Upper lobe of left lung (tissue), 6 donors: ENCODE results near the gene GADL1. TPM values are rescaled to one million over a fixed set of nuclear protein-coding genes. Genes with fewer than 3 reads are reported as not detected.
A peak's percentile ranks its signal among the peaks of the same experiment; 100 is the strongest.

ENCODE experiments used
- ATAC-seq, 2 donors: fragments of 200-7000 bp; cut with Tn5 transposase; one replicate each; pipeline ENCODE4 v1.9.1; 2022; ENCODE audit warnings: mild to moderate bottlenecking in 2 of 2, moderate library complexity in 2 of 2; ENCODE audit not compliant: low FRiP score in 2 of 2
- DNase-seq, 2 donors: peaks; one replicate each; pipeline ENCODE4 v3.0.0-alpha.2; 2019 to 2020
- H3K27ac ChIP-seq, 4 donors: fragments of 200-600 bp; sonication (generic); one replicate each; pipeline ENCODE4 v1.5.1; 2016 to 2019
- H3K27me3 ChIP-seq, 4 donors: fragments of 200-600 bp; sonication (generic); one replicate each; pipeline ENCODE4 v1.5.1; 2017 to 2019
- H3K36me3 ChIP-seq, 4 donors: fragments of 200-600 bp; sonication (generic); one replicate each; pipeline ENCODE4 v1.5.1; 2016 to 2019
- H3K4me1 ChIP-seq, 4 donors: fragments of 200-600 bp; sonication (generic); one replicate each; pipeline ENCODE4 v1.5.1; 2018 to 2019
- H3K4me3 ChIP-seq, 4 donors: fragments of 200-600 bp; sonication (generic); one replicate each; pipeline ENCODE4 v1.5.1; 2017 to 2019; ENCODE audit warnings: mild to moderate bottlenecking in 2 of 4, moderate library complexity in 1 of 4
- H3K9me3 ChIP-seq, 4 donors: fragments of 200-600 bp; sonication (generic); one replicate each; pipeline ENCODE4 v1.5.1; 2018 to 2019
- CTCF ChIP-seq, 6 experiments: fragments of 450-650 bp in 4 of 6; fragments of 200-600 bp in 2 of 6; sonication (generic) in 2 of 6; IDR thresholded peaks; one replicate each; pipeline ENCODE4 v1.5.1; 2016 to 2019; ENCODE audit warnings: antibody characterized with exemption in 6 of 6
- EP300 ChIP-seq, 4 donors: sonication (generic); formaldehyde crosslinking; IDR thresholded peaks; one replicate each; pipeline ENCODE4 v1.5.1; 2017; ENCODE audit warnings: antibody characterized with exemption in 4 of 4, control low read depth in 2 of 4
- POLR2A ChIP-seq, 4 donors: fragments of 450-650 bp; IDR thresholded peaks; one replicate each; pipeline ENCODE4 v1.5.1; 2016 to 2017; ENCODE audit warnings: antibody characterized with exemption in 4 of 4, mild to moderate bottlenecking in 2 of 4
- POLR2AphosphoS5 ChIP-seq, 2 donors: sonication (generic); formaldehyde crosslinking; IDR thresholded peaks; one replicate each; pipeline ENCODE4 v1.5.1; 2017; ENCODE audit warnings: antibody characterized with exemption in 2 of 2
- WGBS, 2 donors: methylation state at CpG; one replicate each; pipeline ENCODE4 v1.1.5; 2017 to 2018; 5-methylcytosine and 5-hydroxymethylcytosine counted together
- total RNA-seq, 6 donors: library from RNA; depleted of rRNA in 4 of 6; stranded (reverse); fragments of >200 nt in 4 of 6; gene quantifications; one replicate each; pipeline versions ENCODE4 v1.1.0 to v1.2.1, GENCODE V29; 2016 to 2021
- donor health status: DM: no; HTN: no; CAD: no; lungs with moderate emphysema.
- donor health status: DM: no; HTN: yes; CAD: no; lungs with severe emphysema.

Gene GADL1
- total RNA-seq, 6 donors from 2014 or later = 0.07 TPM; not detected in 5

- H3K9me3 ChIP-seq = no peaks in the 10 kb centered on the region
- H3K36me3 ChIP-seq = peaks cover 3 to 61% (median 7%) of the 10 kb centered on the region in 4 donors
- H3K4me1 ChIP-seq = peaks cover 76 to 96% (median 90%) of the 10 kb centered on the region in 4 donors
- ATAC-seq = peak in 1 of 2 donors; percentile 35
- no peaks in the 10 kb centered on the region for H3K27me3 ChIP-seq
- 64 to 78% methylated on average over 2 of the region's 2 CpGs for WGBS, 2 donors
- no peak for TF ChIP-seq EP300 (IDR thresholded peaks at IDR 0.05)
- TF ChIP-seq POLR2A (IDR thresholded peaks at IDR 0.05) = no peak
- no peak for TF ChIP-seq POLR2AphosphoS5 (IDR thresholded peaks at IDR 0.05)
- no peak for TF ChIP-seq CTCF (IDR thresholded peaks at IDR 0.05)
- no peak for DNase-seq
- H3K27ac ChIP-seq = peak overlapping the region; percentile 29 to 84 (median 55)
- no peak overlapping the region for H3K4me3 ChIP-seq
Observed at GRCh38 chr3:30685267-30685667, 209.2 kb downstream of the GADL1 start.

- Histone ChIP-seq H3K27ac (peak overlapping the region; percentile 29 to 84 (median 55)), H3K4me3 (no peak overlapping the region), H3K36me3 (peaks cover 3 to 54% (median 9%) of the 10 kb centered on the region in 4 donors), H3K4me1 (peaks cover 78 to 89% (median 85%) of the 10 kb centered on the region in 4 donors), H3K9me3 (no peaks in the 10 kb centered on the region), H3K27me3 (no peaks in the 10 kb centered on the region)
- no peak for ATAC-seq
- 77 to 80% methylated on average over 3 of the region's 3 CpGs for WGBS, 2 donors
- TF ChIP-seq EP300 (IDR thresholded peaks at IDR 0.05) (no peak), CTCF (IDR thresholded peaks at IDR 0.05) (no peak), POLR2A (IDR thresholded peaks at IDR 0.05) (no peak), POLR2AphosphoS5 (IDR thresholded peaks at IDR 0.05) (no peak)
- DNase-seq = no peak
Observed at GRCh38 chr3:30684356-30684755, 210.1 kb downstream of the GADL1 start.

GRCh38 chr3:30683769-30684168 lies 210.7 kb downstream of the GADL1 start:
- no peak overlapping the region for H3K4me3 ChIP-seq
- no peak for DNase-seq
- peak overlapping the region in 3 of 4 donors; percentile 22 to 84 (median 74) for H3K27ac ChIP-seq
- peaks cover 1 to 54% (median 12%) of the 10 kb centered on the region in 4 donors for H3K36me3 ChIP-seq
- H3K9me3 ChIP-seq = no peaks in the 10 kb centered on the region
- no peaks in the 10 kb centered on the region for H3K27me3 ChIP-seq
- WGBS, 2 donors = 67 to 78% methylated on average over 3 of the region's 3 CpGs
- TF ChIP-seq POLR2A (IDR thresholded peaks at IDR 0.05) = no peak
- no peak for TF ChIP-seq CTCF (IDR thresholded peaks at IDR 0.05)
- no peak for TF ChIP-seq POLR2AphosphoS5 (IDR thresholded peaks at IDR 0.05)
- no peak for TF ChIP-seq EP300 (IDR thresholded peaks at IDR 0.05)
- ATAC-seq = no peak
- H3K4me1 ChIP-seq = peaks cover 72 to 84% (median 81%) of the 10 kb centered on the region in 4 donors

GRCh38 chr3:30682434-30683155 lies 211.9 kb downstream of the GADL1 start:
- Histone ChIP-seq H3K36me3 (peaks cover 3 to 53% (median 18%) of the 10 kb centered on the region in 4 donors), H3K9me3 (no peaks in the 10 kb centered on the region), H3K27me3 (no peaks in the 10 kb centered on the region), H3K27ac (peak overlapping the region; percentile 41 to 84 (median 63)), H3K4me3 (no peak overlapping the region), H3K4me1 (peaks cover 64 to 72% (median 70%) of the 10 kb centered on the region in 4 donors)
- DNase-seq (no peak), ATAC-seq (peak in 1 of 2 donors; percentile 30)
- 61 to 72% methylated on average over 1 of the region's 1 CpG for WGBS, 2 donors
- no peak for TF ChIP-seq POLR2A (IDR thresholded peaks at IDR 0.05)
- no peak for TF ChIP-seq CTCF (IDR thresholded peaks at IDR 0.05)
- no peak for TF ChIP-seq EP300 (IDR thresholded peaks at IDR 0.05)
- TF ChIP-seq POLR2AphosphoS5 (IDR thresholded peaks at IDR 0.05) = no peak
